Smooth muscle cell of the umbilical artery (primary cell): ENCODE measurements around the gene ARMC7. TPM values are rescaled to one million over a fixed set of nuclear protein-coding genes. Genes with fewer than 3 reads are reported as not detected.

Source experiments
- total RNA-seq: library from RNA; depleted of rRNA; stranded (reverse); fragments of >200 nt; gene quantifications from 2 replicates; pipeline ENCODE4 v1.2.3, GENCODE V29; 2014

The ARMC7 gene
- 1.8 and 2.8 TPM in 2 replicates for total RNA-seq

DNA sequence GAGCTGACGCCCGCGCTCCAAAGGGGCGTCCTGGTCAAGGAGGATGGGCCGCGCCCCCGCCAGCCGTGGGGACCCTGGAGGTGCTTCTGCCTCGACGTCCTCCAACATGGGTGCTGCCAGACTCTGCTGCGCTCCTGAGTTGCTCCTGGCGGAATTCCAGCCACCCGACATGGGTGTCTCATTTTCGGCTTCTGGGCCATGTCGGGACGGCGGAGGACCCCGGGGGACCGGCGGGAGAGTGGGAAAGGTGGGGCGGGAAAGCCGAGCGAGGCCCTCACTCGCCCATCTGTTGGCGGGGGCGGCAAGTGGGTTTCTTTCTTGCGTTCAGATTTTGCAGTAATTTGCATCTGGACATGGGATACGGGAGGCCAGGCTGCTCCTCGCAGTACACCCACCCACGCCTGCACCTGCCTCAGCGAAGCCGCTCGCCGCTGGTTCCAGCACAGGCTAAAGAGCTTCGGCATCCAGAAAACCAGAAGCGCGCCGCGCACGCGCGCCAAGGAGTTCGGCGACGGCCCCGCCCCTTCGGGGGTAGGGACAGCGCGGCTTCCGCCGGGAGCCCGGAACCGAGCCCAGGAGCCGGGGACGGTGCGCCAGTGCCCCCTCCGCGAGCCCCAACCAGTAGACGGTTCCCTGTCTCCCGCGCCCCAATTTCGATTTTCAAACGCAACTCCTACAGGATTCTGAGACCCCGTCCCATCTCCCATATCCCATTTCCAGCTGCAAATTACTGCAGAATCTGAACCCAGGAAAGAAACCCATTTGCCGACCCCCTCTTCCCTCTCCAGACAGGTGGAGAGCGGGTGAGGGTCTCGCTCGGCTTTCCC, at the start of gene ARMC7:
Gene ARMC7 (plus strand): TSS at position 563 of the 827 bp plus-strand sequence. CDS start 320 bp downstream, outside the sequence.

DNA sequence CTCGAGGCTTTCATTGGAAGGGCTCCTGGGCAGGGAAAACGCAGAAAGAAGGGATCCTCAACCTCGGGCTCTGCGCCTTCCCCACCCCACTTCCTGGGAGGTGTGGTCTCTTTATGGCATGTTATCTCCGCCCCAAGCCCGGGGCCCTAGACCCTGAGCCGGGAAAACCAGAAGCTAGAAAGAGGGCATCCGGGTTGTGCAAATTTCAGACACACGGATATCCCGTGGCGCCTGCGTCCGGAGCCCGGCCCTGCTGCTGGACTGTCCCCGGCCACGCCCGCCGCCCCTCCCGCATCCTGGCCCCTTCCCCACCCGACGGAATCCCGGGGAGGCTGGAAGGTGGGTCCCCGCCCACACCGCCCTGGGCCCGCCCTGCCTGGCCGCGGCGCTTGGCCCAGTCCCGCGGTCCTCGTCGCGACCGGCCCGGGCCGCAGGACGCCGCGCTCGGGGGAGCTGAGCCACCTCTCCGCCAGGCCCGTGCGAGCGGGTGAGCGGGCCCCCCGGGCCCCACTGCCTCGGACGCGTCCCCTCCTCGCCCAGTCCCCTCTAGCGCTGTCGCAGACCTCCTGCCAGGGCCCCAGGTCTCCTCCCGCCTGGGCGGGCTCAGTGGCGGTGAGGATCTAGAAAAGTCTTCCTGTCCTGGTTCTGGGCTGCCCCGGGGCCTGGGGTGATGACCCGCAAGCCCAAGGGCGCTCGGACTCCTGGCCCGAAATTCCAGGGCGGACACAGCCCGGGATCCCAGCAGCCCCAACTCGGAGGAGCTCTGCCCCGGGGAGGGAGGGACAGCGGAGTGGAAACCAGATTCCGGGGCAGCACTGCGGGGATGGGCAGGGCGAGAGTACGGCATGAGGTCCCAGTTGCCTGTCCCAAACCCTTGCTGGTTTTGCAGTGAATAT, 22.0 kb upstream of the ARMC7 start, which contains the start of gene SLC16A5:
Gene SLC16A5 (plus strand): TSS at position 397 of the 896 bp plus-strand sequence. CDS start 5,683 bp downstream, outside the sequence.

DNA sequence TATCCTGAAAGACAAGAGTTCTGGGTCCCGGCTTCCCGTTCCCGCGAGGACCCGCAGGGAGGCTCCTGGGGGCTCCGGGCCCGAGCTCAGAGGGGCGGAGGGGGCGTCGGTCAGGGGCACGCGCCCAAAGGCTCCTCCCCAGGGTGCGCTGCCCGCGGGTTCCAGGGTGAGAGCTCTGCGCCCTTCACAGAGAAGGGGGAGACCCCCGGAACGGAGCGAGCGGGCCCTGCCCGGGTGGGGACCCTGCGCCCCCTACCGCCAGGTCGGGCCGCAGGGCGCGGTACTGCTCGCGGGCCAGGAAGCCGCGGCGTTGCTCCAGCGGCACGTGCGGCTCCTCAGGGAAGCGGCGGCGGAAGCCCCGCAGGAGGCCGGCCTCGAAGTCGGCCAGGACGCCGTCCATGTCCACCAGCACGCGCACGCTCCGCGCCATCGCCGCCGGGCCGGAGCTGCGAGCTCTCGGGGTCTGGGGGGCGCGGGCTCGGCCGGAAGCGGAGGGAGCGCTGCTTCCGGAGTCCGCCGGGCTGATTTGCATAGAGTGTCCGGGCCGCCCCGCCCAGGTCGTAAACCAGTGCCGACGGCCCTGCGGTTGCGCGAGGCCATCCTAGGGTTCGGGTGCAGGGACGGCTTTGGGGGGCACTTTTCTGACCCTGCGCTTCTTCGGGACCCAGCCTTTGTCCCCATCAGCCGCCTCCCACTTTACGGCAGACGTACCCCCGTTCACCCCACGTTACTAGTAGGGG, 21.7 kb downstream of the ARMC7 start, which contains the start of gene NT5C:
Gene NT5C (minus strand): TSS at position 465 of the 740 bp plus-strand sequence. CDS start 35 bp downstream, at position 430.

DNA sequence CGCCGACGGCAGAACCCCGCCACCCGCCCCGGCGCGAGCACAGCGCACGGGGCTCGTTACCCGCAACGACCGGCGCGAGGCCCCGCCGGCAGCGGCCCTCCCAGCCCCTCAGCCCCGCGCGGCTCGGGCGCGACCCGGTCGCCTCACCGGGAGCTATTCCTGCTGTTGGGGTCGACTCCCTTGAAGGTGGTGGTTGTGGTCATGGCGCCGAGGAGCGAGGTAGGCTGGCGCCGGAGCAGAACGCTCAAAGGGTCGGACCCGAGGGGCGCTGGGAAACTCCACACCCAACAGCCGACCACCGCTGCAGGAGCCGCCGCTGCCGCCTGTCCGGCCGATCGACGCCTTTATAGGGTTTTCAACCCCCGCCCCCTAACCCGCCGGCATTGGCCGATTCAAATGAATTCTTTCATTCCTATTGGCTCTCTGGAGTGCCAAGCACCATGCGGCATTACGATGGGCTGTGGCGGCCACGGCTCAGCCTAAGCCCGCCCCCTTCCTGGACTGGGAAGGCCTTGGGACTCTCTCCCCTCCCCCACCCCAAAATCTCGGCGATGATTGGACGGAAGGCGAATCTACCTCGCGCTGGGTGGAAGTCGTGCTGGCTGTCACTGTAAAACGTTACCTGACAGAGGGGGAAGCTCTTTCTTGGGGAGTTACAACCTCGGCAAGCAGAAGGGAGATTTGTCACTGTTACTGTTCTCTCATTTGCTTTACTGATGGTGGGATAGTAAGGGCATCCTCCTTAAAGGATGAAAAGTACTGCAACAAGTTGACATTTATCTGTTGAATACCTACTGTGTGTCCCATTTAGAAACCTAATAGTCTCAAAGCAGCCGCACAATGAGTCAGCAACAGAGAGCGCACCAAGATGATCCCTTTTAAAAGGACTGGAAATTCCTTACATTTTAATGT, 44.7 kb downstream of the ARMC7 start, which contains the start of gene JPT1:
Gene JPT1 (minus strand): TSS at position 318 of the 912 bp plus-strand sequence. CDS start 115 bp downstream, at position 203.

Other genes with a start within 250 kb of the ARMC7 start
- 45.0 and 52.9 TPM in 2 replicates for gene FDXR, start 237.0 kb upstream of the ARMC7 start, total RNA-seq
- gene FADS6, start 216.3 kb upstream of the ARMC7 start, total RNA-seq, result not detected in 2 replicates
- gene USH1G, start 186.7 kb upstream of the ARMC7 start, total RNA-seq, result not detected in 2 replicates
- not detected in 2 replicates for gene OTOP2, start 185.7 kb upstream of the ARMC7 start, total RNA-seq
- gene OTOP3, start 174.1 kb upstream of the ARMC7 start, total RNA-seq, result not detected in 2 replicates
- gene HID1, start 137.2 kb upstream of the ARMC7 start, total RNA-seq, result 0.18 and 0.30 TPM in 2 replicates
- gene CDR2L, start 122.3 kb upstream of the ARMC7 start, total RNA-seq, result 19.9 and 47.2 TPM in 2 replicates
- 18.8 and 22.0 TPM in 2 replicates for gene MRPL58, start 97.3 kb upstream of the ARMC7 start, total RNA-seq
- gene ATP5PD, start 63.0 kb upstream of the ARMC7 start, total RNA-seq, result 202 and 315 TPM in 2 replicates
- 12.2 and 20.9 TPM in 2 replicates for gene KCTD2, start 62.7 kb upstream of the ARMC7 start, total RNA-seq
- 7.4 and 12.3 TPM in 2 replicates for gene SLC16A5, start 22.0 kb upstream of the ARMC7 start, total RNA-seq
- 23.8 and 29.9 TPM in 2 replicates for gene NT5C, start 21.8 kb downstream of the ARMC7 start, total RNA-seq
- 93.2 and 179 TPM in 2 replicates for gene JPT1, start 44.5 kb downstream of the ARMC7 start, total RNA-seq
- gene SUMO2, start 73.0 kb downstream of the ARMC7 start, total RNA-seq, result 79.5 and 89.1 TPM in 2 replicates
- gene NUP85, start 95.7 kb downstream of the ARMC7 start, total RNA-seq, result 18.7 and 24.6 TPM in 2 replicates
- 9.8 and 17.8 TPM in 2 replicates for gene GGA3, start 151.6 kb downstream of the ARMC7 start, total RNA-seq
- gene MRPS7, start 151.9 kb downstream of the ARMC7 start, total RNA-seq, result 28.9 and 32.4 TPM in 2 replicates
- 5.6 and 6.2 TPM in 2 replicates for gene MIF4GD, start 161.3 kb downstream of the ARMC7 start, total RNA-seq
- 4.8 and 8.6 TPM in 2 replicates for gene SLC25A19, start 179.5 kb downstream of the ARMC7 start, total RNA-seq